Left forelimb (tissue), 1 donor: ENCODE results near the gene LORICRIN.

Experiments used
- DNase-seq: peaks from one replicate; pipeline ENCODE4 v3.0.0-alpha.2; 2018; ENCODE audit warnings: low spot score

The LORICRIN gene

DNA sequence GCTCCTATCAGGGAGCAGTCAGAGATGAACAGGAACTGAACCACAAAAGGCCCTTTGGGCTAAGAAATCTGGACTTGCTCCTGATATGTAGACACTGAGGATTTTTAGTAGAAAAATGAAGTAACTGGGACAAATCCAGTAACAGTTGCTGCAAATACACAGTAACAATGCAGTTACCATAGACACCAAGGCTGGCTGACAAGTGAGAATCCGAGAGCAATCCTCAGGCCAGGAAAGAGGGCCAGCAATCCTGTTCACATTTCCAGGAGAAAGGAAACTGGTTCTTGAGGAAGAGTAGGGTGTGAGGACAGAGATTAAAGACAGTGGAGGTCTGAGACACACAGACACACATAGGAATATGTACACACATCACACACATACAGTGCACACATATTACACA is 9.3 kb upstream of the LORICRIN start:
- DNase-seq = no peak

- no peak for DNase-seq
These were observed 8.4 kb upstream of the LORICRIN start for GRCh38 chr1:153251087-153251486.

DNA sequence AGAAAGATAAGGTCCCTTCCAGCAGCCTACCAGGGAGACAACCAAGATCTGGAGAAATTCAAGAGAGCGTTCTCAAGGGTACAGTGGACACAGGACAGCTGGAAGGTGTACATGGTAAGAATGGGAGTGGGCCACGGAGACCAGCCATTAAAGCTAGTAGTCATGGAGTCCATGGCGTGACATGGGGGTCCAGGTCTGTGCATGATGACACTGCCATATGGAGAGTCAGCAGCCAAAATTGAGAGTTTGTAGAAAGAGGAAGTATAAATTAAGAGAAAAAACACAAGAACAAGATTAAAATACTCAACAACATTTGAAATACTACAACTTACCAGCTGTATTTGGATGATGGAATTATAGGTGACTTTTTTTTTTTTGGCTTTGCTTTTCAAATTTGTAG is 7.9 kb upstream of the LORICRIN start:
- DNase-seq = no peak

DNA sequence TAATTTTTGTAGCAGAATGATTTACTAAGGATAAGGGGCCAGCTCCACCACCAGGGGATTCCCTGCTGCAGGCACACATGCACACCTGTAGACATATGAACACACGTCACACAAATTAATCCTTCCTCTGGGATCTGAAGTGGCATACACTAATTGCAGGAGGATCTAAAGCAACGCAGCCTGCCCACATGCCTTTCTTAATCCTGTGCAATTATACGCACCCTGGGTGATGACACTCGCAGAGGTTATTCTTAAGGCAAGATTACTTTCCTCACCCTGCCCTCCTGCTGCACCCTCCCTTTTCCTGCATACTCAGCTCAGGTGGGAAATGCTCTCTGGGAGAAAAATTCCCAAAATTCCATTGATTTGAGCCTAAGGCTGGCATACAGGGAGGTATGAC is 7.5 kb upstream of the LORICRIN start:
- no peak for DNase-seq

DNA sequence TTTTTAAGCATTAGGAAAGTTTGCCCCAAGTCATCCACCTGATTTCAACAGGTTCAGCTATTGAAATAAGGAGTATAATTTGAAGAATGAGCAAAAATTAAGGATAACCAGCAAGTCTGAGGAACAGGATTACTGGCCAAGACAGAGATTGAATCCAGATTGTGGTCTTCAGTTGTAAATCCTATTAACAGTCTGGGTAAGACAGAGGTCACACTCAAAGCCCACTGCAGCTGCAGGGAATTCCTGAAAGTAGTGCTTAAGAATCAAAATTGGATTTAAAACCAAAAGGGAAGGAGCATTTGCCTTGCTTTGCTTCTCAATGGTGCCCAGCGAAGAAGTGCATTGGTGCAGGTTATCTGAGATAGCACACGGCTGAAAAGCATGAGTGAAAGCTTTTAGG is 6.4 kb upstream of the LORICRIN start:
- DNase-seq = no peak

- no peak for DNase-seq
These were observed 5.8 kb upstream of the LORICRIN start for GRCh38 chr1:153253693-153254092.

DNA sequence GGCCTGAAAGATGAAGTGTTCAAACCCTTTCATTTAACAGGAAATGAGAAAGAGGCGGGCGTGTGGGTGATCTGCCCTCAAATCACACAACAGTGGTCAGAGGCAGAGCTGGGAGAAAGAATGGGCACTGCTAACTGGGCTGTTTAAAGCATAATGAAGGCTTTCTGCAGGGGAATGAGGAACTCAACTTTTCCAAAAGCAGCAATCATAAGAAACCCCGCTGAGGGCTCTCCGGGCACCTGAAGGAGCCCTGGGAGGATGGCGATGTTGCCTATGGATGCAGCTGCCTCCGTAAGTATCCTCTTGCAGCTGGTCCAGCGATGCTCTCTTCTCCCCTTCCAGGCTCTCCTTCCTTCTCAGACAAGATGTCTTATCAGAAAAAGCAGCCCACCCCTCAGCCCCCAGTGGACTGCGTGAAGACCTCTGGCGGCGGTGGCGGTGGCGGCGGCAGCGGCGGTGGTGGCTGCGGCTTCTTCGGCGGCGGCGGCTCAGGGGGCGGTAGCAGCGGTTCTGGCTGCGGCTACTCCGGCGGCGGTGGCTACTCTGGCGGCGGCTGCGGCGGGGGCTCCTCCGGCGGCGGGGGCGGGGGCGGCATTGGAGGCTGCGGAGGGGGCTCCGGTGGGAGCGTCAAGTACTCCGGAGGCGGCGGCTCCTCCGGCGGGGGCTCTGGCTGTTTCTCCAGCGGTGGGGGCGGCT is 1.2 kb downstream of the LORICRIN start:
- no peak for DNase-seq

GRCh38 chr1:153261281-153262069 is 2.0 kb downstream of the LORICRIN start:
- no peak for DNase-seq

- no peak for DNase-seq
These were observed 2.5 kb downstream of the LORICRIN start for GRCh38 chr1:153262070-153262366.

- no peak for DNase-seq
These were observed 3.1 kb downstream of the LORICRIN start for GRCh38 chr1:153262462-153263157.

- no peak for DNase-seq
These were observed 6.0 kb downstream of the LORICRIN start for GRCh38 chr1:153265457-153265856.

- DNase-seq = no peak
These were observed 12.2 kb downstream of the LORICRIN start for GRCh38 chr1:153271711-153272110.

DNA sequence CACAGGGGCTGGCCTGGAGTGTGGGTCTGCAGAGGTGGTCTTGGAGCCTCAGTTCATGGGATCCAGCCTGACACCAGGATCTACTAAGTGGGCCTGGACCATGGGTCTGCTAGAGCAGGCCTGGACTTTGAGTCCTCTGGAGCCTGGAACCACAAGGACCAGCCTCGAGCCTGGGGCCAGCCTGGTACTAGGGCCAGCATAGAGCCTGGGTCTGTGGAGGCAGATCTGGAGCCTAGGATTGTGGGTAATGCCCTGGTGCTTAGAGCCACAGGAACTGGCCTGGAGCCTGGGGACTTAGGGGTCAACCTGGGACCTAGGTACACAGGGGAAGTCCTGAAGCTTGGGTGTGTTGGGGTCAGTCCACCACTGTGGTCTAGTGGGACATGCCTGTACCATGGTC is 12.7 kb downstream of the LORICRIN start:
- DNase-seq = no peak

- DNase-seq = no peak
These were observed 18.4 kb downstream of the LORICRIN start for GRCh38 chr1:153277852-153278251.

- no peak for DNase-seq
These were observed 29.3 kb downstream of the LORICRIN start for GRCh38 chr1:153288634-153289275.

DNA sequence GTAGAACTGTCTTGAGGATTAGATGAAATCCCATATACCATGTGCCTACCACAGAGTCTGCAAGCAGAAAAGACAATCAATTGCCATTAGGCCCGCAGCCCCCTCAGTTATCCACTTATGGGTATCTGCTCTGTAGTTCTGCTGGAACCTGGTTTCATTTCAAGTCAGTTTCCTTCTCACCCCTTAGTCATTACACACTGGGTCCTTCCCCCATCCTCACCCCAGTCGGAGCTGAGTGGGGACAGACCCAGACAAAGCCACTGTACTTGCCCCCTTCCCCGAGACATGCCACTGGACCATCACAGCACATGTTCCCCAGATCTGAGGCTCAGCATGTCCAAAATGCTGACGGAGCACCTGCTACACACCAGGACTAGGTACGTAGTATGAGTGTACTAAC is 32.0 kb downstream of the LORICRIN start:
- no peak for DNase-seq

DNA sequence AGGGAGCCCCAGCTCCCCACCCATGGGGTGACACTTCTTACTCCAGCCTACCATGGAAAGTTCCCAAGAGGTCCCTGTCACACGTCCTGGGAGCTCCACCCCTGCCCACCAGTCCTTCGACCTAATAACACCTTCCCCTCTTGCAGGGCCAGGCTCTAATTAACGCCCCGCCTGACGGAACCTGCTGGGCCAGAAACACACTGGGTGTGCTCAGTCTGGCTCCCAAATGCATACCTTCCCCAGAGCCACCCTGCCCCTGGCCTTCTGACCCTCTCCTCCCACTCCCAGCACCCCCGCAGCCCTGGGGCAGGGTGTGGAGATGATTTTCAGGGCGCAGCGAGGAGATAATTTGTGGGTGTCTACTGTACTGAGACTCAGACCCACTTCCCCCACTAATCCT is 32.7 kb downstream of the LORICRIN start:
- no peak for DNase-seq

GRCh38 chr1:153292740-153293479 is 33.4 kb downstream of the LORICRIN start:
- DNase-seq = no peak

GRCh38 chr1:153293480-153293775 is 33.9 kb downstream of the LORICRIN start:
- no peak for DNase-seq

GRCh38 chr1:153293851-153294250 is 34.4 kb downstream of the LORICRIN start:
- DNase-seq = no peak

DNA sequence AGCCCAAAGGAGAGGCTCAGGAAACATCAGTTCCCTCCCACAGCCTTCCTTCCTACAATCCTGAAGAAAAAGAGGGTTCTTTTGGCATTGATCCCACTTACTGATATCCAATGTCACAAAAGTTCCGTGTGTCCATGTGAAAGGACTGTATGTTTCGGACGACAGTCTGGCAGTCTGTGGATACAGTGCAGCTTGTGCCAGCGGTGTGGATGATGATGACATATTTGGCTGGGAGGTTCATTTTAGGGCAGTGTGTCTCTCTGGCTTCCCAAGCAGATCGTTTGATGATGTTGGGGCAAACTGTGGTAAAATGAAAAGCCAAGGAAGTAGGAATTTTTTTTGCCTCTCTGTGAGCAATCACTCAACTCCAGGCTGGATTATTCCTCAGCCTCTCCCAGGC is 42.8 kb downstream of the LORICRIN start:
- DNase-seq = no peak

- DNase-seq = no peak
These were observed 46.2 kb downstream of the LORICRIN start for GRCh38 chr1:153305682-153306081.
